ENCODE data around the gene SLC9C1.

The SLC9C1 gene

DNA sequence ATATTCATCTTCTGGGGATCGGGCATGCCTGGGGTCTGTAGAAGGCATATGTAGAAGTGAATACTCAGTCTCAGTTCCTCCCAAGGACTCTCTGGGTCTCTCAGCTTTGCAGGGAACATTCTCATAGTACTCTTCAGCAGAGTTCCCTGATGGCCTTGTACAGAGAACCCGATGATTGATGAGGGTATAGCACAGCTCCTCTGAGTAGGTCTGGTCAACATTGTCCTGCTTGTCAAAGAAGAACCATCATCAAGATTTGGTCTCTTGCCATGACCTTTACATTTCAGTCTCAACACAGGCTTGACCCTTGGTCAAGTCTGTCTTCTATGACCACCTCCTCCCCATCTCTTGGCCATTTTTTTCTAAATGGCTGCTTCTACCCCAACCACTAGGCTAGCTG, 170.5 kb downstream of the SLC9C1 start:
- no peak overlapping the region for H3K27ac ChIP-seq
- TF ChIP-seq, protein P1, sequence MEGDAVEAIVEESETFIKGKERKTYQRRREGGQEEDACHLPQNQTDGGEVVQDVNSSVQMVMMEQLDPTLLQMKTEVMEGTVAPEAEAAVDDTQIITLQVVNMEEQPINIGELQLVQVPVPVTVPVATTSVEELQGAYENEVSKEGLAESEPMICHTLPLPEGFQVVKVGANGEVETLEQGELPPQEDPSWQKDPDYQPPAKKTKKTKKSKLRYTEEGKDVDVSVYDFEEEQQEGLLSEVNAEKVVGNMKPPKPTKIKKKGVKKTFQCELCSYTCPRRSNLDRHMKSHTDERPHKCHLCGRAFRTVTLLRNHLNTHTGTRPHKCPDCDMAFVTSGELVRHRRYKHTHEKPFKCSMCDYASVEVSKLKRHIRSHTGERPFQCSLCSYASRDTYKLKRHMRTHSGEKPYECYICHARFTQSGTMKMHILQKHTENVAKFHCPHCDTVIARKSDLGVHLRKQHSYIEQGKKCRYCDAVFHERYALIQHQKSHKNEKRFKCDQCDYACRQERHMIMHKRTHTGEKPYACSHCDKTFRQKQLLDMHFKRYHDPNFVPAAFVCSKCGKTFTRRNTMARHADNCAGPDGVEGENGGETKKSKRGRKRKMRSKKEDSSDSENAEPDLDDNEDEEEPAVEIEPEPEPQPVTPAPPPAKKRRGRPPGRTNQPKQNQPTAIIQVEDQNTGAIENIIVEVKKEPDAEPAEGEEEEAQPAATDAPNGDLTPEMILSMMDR (conservative IDR thresholded peaks at IDR 0.05), result no peak
- no peak for TF ChIP-seq ZFX (IDR thresholded peaks at IDR 0.05)

DNA sequence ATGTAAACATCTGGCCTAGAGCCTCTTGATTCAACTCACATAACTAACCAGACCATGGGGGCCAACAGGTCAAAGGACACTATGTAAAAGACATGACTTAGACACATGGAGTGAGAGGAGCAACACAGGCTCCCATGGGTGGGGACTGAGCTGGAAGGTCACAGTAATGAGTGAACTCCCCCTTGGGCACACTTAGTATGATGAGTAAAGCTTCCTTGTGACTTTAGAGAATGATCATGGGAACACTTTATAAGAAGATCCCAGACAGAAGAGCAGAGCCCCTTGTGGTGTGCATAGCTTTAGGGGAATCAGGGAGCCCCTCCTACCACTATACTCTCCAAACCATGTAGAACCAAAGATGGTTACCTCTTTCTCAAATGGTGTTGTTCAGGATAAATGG, 171.1 kb downstream of the SLC9C1 start:
- H3K27ac ChIP-seq, result no peak overlapping the region
- TF ChIP-seq, protein P1 (conservative IDR thresholded peaks at IDR 0.05), result no peak
- TF ChIP-seq ZFX (IDR thresholded peaks at IDR 0.05), result no peak

DNA sequence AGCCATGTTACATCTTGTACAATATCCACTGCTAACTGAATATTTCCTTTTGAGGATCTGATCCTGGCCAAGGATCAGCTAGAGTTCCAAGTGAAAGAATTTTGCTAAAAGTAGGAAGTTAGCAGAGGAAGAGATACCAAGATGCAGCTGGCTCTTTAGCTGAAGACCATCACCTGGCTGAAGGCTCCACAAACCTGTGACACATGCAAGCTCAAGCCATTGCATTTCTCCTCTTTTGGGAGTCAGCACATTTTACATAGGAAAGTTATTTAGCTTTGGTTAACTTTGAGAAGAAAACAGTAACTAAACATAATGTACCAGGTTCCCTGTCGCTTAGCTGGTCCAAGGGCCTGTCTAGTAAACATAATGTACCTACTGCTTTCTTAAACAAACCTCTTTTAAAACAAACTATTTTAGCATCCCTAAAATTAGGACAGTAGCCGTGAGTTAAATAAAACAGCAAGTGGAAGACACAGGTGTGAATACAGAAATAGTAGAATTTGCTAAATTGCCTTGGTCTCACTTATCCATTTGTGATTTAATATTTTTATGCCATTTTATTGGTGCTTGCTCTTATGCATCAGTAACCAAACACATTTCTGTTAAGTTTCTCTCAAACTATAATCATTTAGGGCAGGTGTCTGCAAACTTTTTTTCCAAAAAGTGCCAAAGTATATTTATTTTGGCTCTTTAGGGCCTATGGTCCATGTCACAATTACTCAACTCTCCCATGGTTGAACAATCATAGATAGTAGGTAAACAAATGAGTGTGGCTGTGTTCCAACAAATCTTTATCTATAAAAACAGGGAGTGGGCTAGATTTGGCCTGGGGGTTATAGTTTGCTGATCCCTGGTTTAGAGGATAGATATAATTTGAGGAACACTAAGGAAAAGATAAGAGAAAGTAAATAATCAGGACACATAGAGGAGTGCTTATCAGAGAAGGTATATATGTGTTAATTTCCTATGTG, 172.2 kb downstream of the SLC9C1 start:
- no peak overlapping the region for H3K27ac ChIP-seq
- TF ChIP-seq, protein P1 (conservative IDR thresholded peaks at IDR 0.05), result no peak
- no peak for TF ChIP-seq ZFX (IDR thresholded peaks at IDR 0.05)

DNA sequence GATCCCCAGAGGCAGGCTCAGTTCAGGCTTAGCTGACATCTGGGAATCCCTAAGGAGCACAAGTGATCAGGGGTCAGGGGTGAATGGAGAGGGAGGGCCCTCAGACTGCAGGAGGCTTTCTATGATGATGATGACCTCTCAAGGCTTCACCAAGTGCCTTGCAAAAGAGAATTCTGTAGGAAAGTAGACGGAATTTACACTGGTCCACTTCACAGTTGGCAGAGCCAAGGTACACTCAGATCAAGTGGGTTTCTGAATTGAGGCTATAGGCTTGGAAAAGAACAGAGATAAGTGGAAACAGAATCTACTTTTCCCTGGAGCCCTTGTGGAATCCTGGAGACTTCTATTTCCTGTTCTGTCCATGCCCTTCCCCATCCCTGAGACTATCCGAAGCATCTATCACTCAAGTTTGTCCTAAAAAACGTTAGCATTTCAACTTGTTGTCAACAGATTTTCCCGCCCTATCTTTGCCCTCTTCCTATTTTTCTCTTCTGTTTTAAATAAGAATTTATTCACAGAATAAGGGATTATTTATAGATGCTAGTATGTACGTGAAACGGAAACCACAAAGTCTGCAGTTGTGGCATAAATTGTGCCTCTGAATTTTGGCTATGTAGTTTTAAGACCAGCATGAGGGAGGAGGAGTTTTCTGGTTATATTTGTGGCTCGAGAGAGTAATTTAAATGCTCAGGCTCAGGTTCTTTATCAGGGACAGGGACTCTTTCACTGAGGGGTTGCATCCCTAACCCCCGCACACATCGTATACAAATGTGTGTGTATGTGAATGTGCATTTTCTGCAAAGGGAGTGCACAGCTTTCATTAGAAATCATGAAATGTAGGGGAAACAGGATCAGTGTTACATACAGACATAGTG, 173.8 kb downstream of the SLC9C1 start:
- TF ChIP-seq, protein P1 (conservative IDR thresholded peaks at IDR 0.05), result no peak
- no peak for TF ChIP-seq ZFX (IDR thresholded peaks at IDR 0.05)
- no peak overlapping the region for H3K27ac ChIP-seq

DNA sequence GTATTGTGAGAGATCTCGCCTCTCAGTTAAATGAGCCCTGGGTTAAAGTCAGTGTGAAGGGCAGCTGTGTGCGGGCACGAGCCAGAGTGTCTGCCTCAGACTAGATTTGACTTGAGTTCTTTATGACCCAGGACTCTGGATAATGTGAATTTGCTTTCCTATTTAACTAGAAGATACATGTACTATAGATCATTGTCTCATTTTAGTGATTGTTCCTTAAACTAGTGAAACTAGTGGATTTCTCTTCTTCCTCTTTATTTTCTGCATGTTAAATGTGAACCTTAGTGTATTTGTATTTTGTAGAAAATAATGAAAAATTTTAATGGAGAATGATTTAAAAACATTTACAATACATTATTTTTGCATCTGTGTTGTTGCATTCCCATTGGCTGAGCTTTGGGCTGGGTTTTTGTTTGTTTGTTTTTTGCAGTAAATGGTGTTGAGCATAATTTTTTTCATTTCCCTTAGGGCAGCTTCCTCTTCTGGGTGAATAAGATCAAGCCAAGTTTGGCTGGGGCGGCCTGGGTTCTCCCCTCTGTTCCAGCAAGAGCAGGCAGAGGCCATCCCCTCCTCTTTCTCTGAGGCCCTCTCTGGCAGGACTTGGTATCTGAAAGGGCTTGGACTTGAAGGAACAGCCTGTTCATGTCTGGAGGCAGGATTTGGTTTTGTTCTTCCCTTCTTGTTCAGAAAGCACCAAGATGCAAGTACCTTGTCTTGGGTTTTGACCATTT, 176.0 kb downstream of the SLC9C1 start:
- no peak for TF ChIP-seq ZFX (IDR thresholded peaks at IDR 0.05)
- TF ChIP-seq, protein P1 (conservative IDR thresholded peaks at IDR 0.05), result no peak

DNA sequence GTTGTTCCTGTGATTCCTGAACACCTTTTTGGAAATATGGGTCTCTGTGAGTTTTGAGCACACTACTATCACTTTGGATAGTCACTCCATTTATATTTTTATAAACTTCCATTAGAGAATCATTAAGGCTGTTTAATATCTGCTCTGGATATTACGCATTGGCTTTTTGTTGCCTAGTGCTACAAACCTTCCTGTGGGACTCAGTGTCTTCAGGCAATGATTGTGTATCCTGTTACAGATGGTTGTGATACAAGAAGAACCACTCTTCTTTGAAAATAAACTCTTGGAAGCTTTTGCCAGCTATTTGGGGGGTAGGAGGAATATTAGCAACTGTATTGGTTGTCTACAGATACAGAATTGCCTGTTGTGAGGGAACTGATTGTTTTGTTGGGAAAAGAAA, 176.6 kb downstream of the SLC9C1 start:
- no peak overlapping the region for H3K27ac ChIP-seq
- TF ChIP-seq ZFX (IDR thresholded peaks at IDR 0.05), result no peak
- TF ChIP-seq, protein P1 (conservative IDR thresholded peaks at IDR 0.05), result no peak

More for the DNA sequence above, 176.0 kb downstream of the SLC9C1 start:
- H3K27ac ChIP-seq, result no peak overlapping the region

All from C4-2B (cell line).